Measurements from ENCODE around the gene COL4A2. TPM values are rescaled to one million over a fixed set of nuclear protein-coding genes. Genes with fewer than 3 reads are reported as not detected.

COL4A2 gene
- total RNA-seq, 4 donors from 2014 or later = 75.1 to 322 (median 115) TPM

- peak overlapping the region; percentile 13 to 72 (median 56) for H3K27ac ChIP-seq
These were observed 12.9 kb upstream of the COL4A2 start for GRCh38 chr13:110294146-110294545.

GRCh38 chr13:110294622-110295021, 12.5 kb upstream of the COL4A2 start:
- intact Hi-C loops (cut with DNase I; ENCODE audit: low total_unique reads) = no loop called here
- in situ Hi-C loops (cut with MboI; ENCODE audit: low pct_ligation_motif_present in 1 of 4, low pct_unique_long_range_greater_than_20kb in 1 of 4, low sequenced_read_pairs in 3 of 4) = no loop called here
- TF ChIP-seq CTCF (IDR thresholded peaks at IDR 0.05) (no peak), POLR2AphosphoS5 (IDR thresholded peaks at IDR 0.05) (no peak), EP300 (IDR thresholded peaks at IDR 0.05; ENCODE audit: low read depth) (no peak), POLR2A (IDR thresholded peaks at IDR 0.05) (no peak)
- no peak for DNase-seq
- Histone ChIP-seq H3K27ac (peak overlapping the region; percentile 13 to 58 (median 36)), H3K4me3 (no peak overlapping the region), H3K4me1 (peaks cover 0 to 37% (median 14%) of the 10 kb centered on the region in 4 donors), H3K36me3 (no peaks in the 10 kb centered on the region), H3K27me3 (peaks cover 5% of the 10 kb centered on the region), H3K9me3 (no peaks in the 10 kb centered on the region)

More at GRCh38 chr13:110294146-110294545, 12.9 kb upstream of the COL4A2 start:
- Histone ChIP-seq H3K36me3 (no peaks in the 10 kb centered on the region), H3K9me3 (no peaks in the 10 kb centered on the region), H3K4me1 (peaks cover 0 to 34% (median 10%) of the 10 kb centered on the region in 4 donors), H3K27me3 (peaks cover 5% of the 10 kb centered on the region), H3K4me3 (no peak overlapping the region)
- no peak for DNase-seq
- TF ChIP-seq EP300 (IDR thresholded peaks at IDR 0.05; ENCODE audit: low read depth) (no peak), POLR2AphosphoS5 (IDR thresholded peaks at IDR 0.05) (peak in 2 of 3 donors; percentile 27)
- in situ Hi-C loops (cut with MboI; ENCODE audit: low pct_ligation_motif_present in 1 of 4, low pct_unique_long_range_greater_than_20kb in 1 of 4, low sequenced_read_pairs in 3 of 4) = no loop called here
- intact Hi-C loops (cut with DNase I; ENCODE audit: low total_unique reads) = no loop called here
- WGBS, 2 donors (ENCODE audit: low coverage in 1 of 2) = 80 to 98% methylated on average over 1 to 3 of the region's 3 CpGs

GRCh38 chr13:110297011-110297410, 10.1 kb upstream of the COL4A2 start:
- TF ChIP-seq POLR2AphosphoS5 (IDR thresholded peaks at IDR 0.05) = no peak
- no peak for TF ChIP-seq POLR2A (IDR thresholded peaks at IDR 0.05)
- no peak for TF ChIP-seq CTCF (IDR thresholded peaks at IDR 0.05)
- TF ChIP-seq EP300 (IDR thresholded peaks at IDR 0.05; ENCODE audit: low read depth) = no peak
- 80 to 81% methylated on average over 3 to 6 of the region's 6 CpGs for WGBS, 2 donors (ENCODE audit: low coverage in 1 of 2)
- Histone ChIP-seq H3K27ac (peak overlapping the region; percentile 14 to 94 (median 60)), H3K36me3 (no peaks in the 10 kb centered on the region), H3K27me3 (peaks cover 5% of the 10 kb centered on the region), H3K4me3 (no peak overlapping the region), H3K9me3 (no peaks in the 10 kb centered on the region), H3K4me1 (peaks cover 0 to 46% (median 26%) of the 10 kb centered on the region in 4 donors)
- intact Hi-C loops (cut with DNase I; ENCODE audit: low total_unique reads) (no loop called here), in situ Hi-C loops (cut with MboI; ENCODE audit: low pct_ligation_motif_present in 1 of 4, low pct_unique_long_range_greater_than_20kb in 1 of 4, low sequenced_read_pairs in 3 of 4) (no loop called here)
- no peak for DNase-seq

- no peak for DNase-seq
- Histone ChIP-seq H3K27ac (peak overlapping the region; percentile 80 to 94 (median 90)), H3K36me3 (no peaks in the 10 kb centered on the region), H3K4me1 (peaks cover 0 to 50% (median 25%) of the 10 kb centered on the region in 4 donors), H3K27me3 (peaks cover 5% of the 10 kb centered on the region), H3K4me3 (no peak overlapping the region), H3K9me3 (no peaks in the 10 kb centered on the region)
- in situ Hi-C loops (cut with MboI; ENCODE audit: low pct_ligation_motif_present in 1 of 4, low pct_unique_long_range_greater_than_20kb in 1 of 4, low sequenced_read_pairs in 3 of 4) = no loop called here
- WGBS, 2 donors (ENCODE audit: low coverage in 1 of 2) = 67 to 76% methylated on average over 12 of the region's 12 CpGs
- intact Hi-C loops (cut with DNase I; ENCODE audit: low total_unique reads) = no loop called here
- TF ChIP-seq POLR2A (IDR thresholded peaks at IDR 0.05) (no peak), POLR2AphosphoS5 (IDR thresholded peaks at IDR 0.05) (no peak), CTCF (IDR thresholded peaks at IDR 0.05) (no peak), EP300 (IDR thresholded peaks at IDR 0.05; ENCODE audit: low read depth) (no peak)
These were observed 9.1 kb upstream of the COL4A2 start for GRCh38 chr13:110297766-110298504.

Measured in transverse colon (tissue), 4 donors.